ENCODE results near the gene NDUFA11.

Gene NDUFA11

GRCh38 chr19:5908773-5909442 lies 5.3 kb upstream of the NDUFA11 start:
- DNase-seq (ENCODE audit: low spot score) = no peak

GRCh38 chr19:5907241-5907640 lies 3.7 kb upstream of the NDUFA11 start:
- DNase-seq (ENCODE audit: low spot score) = no peak

GRCh38 chr19:5905114-5905778 lies 1.7 kb upstream of the NDUFA11 start:
- DNase-seq (ENCODE audit: low spot score) = no peak

DNA sequence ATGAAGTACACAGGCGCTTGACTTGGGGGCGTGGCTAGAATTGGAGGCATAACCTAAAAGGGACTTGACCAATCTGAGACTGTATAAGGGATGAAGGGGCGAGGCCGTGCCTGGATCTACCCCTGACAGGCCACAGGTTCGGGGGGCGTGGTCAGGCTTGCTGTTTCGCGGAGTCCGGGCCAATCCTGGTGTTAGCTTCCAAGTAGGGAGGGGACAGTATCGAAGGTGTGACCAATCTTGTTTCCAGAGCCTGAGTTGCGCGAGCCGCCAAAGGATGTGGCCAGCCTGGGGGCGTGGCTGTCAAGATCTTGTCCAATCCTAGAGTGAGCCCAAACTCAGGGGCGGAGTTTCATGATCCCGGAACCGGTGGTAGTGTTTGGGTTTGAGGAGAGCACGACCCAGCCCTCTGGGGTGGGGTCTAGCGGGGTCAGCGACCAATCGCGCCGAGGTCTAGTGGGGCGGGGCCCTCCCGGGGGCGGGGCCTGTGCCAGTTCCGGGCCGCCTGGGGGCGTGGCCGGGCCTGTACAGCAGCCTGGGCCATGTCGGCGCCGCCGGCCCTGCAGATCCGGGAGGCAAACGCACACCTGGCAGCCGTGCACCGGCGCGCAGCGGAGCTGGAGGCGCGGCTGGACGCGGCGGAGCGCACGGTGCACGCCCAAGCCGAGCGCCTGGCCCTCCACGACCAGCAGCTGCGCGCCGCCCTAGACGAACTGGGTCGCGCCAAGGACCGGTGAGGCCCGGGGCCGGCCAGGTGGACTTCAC lies 943 bp upstream of the NDUFA11 start, which contains the start of gene VMAC:
VMAC (plus strand) TSS at position 521 of the 762 bp plus-strand sequence; CDS start at position 540, 19 bp downstream.
- peak; percentile 99 for DNase-seq (ENCODE audit: low spot score)

DNA sequence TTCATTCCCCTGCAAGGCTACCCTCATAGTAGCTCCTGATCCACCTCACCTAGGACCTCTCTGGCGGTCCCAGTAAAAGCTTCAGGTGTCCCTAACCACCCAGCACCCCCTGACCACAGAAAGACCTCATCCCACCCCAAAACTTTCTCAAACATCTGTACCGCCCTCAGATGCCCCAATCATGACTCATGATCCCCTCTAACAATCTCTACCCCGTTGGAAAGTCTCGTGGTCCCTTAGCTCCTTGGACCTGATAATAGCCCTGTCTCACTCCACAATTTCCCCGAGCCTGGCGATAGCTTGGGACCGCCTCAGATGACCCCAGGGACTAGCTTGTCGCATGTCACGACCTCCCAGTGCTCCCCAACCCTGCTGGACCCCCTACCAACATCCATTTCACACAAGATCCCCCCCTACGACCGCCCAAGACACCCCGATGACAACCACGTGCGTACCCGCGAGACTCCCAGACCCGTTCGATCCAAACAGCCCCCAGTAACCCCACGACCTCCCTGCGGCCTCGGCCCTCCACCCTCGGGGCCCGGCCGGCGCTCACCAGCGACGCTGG lies 450 bp downstream of the NDUFA11 start:
- DNase-seq (ENCODE audit: low spot score) = peak; percentile 58

DNA sequence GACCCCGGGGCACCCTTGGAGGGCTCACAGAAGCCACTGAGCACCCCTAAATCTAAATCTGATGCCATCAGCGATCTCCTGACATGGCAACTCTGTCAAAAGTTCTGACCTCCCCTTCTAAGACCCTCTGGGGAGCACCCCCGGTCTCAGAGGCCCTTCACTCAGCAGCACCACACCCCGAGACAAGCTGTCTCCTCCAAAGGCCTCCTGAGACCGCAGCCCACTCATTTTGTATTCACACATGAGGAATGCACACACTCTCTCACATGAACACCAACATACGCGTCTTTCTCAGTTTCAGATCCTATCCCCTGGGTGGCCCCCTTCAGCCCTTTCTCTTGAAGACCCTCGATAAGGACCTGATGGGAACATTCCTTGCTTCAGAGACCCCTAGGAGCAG lies 2.6 kb downstream of the NDUFA11 start:
- DNase-seq (ENCODE audit: low spot score) = no peak

- DNase-seq (ENCODE audit: low spot score) = no peak
Observed at GRCh38 chr19:5899728-5900526, 3.7 kb downstream of the NDUFA11 start.

DNA sequence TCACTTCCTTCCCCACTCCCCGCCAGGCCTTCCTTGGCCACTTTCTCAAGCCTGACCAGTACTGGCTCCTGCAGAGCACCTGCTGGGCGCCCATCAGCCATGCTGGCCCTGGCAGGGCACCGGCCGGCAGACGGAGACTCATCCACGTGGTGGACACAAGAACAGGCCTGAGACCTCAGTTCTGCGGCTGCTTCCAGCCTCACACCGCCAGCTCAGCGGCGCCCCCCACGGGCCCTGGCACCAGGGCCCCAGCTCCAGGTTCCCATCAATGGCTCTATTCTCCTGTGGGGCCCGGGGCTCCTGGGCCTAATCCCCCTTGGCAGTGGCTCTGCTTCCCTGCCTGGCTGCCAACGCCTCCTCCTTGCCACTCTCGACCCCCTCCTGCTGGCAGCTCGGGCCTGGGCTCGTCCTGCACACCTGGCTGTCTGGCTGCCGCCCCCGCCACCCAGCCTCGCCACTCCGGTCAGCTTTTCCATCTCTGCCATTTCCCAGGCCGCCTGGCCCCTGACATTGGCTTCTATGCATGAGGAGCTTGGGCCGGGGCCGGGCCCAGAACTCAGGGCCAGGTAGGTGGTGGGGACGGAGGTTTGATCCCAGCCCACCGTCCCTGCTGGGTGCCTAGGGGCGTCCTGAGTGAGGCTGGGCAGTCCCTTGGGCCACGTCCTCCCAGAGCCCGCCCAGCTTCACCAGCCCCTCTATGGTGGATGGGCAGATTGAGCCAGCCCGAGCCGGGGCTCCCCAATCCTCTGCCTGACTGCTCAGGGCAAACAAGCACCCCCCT lies 6.2 kb downstream of the NDUFA11 start:
- DNase-seq (ENCODE audit: low spot score) = no peak

- no peak for DNase-seq (ENCODE audit: low spot score)
Observed at GRCh38 chr19:5896365-5897076, 7.1 kb downstream of the NDUFA11 start.

- no peak for DNase-seq (ENCODE audit: low spot score)
Observed at GRCh38 chr19:5895890-5896289, 7.7 kb downstream of the NDUFA11 start.

DNA sequence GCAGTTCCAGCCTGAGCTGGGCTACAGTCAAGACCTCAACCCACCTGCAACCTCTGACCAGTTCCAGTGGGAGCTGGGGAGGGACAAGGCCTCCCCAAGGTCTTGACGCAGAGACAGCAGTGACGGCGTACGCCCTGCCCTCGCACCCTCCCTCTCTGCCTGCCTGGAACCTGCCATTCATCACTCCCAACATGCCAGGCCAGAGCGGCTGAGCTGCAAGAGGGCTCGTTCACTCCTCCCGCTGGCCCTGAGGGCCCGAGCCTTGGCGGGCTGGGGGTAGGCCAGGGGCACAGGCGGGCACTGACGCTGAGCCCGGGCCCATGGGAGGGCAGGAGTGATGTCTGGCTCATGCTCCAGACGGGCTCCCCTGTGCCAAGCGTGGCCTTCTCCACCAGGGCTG lies 8.2 kb downstream of the NDUFA11 start:
- no peak for DNase-seq (ENCODE audit: low spot score)

GRCh38 chr19:5894704-5895349 lies 8.8 kb downstream of the NDUFA11 start:
- no peak for DNase-seq (ENCODE audit: low spot score)

DNA sequence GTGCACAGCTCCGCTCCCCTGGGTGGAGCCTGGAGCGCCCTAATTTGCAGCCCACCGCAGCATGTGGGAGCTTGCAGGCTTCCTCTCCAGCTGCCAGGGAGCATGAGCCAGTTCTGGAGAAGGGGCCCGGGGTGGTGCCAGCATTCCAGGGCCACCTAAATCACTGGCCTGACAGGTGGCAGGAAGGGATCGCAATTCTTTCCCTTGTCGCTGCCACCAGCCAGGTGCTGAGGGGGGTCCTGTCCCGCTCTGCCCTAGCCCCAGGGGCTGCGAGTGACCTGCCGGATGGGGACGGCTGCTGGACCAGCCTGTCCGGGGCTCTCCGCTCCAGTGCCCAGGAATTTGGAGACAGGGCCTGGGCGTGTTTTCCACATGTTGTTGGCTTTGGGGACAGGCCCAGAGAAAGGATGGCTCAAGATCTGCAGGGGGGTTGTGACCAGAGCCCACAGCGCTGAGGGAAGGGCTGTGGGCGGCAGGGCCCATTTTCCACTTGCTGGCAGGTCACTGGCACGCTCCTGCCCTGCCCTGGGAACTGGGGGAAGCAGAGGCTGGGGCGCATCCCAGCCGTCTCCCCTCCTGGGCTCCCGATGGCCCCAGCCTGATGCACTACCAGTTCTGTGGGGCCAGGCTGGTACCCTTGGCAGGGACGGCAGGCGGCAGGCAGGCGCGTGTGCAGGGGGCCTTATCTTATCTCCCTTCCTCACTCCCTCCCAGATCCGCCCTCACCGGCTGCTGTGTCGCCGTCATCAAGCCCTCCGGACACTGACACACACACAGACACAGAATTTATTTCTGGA lies 9.5 kb downstream of the NDUFA11 start:
- no peak for DNase-seq (ENCODE audit: low spot score)

DNA sequence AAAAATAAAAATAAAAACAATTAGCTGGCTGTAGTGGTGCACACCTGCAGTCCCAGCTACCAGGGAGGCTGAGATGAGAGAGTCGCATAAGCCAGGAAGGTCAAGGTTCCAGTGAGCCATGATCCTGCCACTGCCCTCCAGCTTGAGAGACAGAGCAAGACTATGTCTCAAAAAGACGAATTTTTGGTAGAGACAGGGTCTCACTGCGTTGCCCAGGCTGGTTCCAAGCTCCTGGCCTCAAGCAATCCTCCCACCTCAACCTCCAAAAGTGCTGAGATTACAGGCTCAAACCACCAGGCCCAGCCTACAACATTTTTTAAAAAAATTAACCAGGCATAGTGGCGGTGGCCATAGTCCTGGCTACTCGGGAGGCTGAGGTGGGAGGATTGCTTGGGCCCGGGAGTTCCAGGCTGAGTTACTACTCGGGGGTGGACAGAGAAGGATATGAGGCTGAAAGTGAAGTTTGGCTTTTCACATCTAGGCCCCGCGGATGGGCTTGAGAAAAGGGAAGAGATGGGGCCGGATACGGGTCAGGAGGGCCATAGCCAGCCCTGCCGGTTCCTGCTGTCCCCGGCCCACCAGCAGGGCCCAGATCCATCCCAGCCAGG lies 10.2 kb downstream of the NDUFA11 start:
- no peak for DNase-seq (ENCODE audit: low spot score)

DNA sequence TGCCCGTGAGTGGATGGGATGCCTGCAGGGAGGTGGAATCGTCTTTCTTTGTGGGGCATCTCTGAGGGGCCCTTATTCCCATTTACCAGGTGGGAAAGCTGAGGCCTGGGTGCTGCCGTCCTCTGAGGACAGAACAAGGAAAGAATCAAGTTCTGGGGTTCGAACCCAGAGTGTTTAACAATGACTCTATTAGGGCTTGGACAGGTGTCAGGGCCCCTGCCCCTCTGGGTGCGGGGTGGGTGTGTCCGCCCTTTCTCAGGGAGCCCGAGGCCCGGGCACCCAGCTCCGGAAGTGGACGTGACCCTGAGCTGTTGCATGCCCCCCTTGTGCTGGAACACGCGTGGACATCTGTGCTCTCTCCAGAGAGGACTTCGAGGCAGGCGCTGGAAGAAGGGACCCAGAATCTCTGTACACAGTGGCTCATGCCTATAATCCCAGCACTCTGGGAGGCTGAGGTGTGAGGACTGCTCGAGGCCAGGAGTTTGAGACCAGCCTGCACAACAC lies 10.8 kb downstream of the NDUFA11 start:
- no peak for DNase-seq (ENCODE audit: low spot score)

GRCh38 chr19:5891938-5892771 lies 11.4 kb downstream of the NDUFA11 start:
- peak; percentile 76 for DNase-seq (ENCODE audit: low spot score)

GRCh38 chr19:5891572-5891937 lies 12.0 kb downstream of the NDUFA11 start:
- no peak for DNase-seq (ENCODE audit: low spot score)

DNA sequence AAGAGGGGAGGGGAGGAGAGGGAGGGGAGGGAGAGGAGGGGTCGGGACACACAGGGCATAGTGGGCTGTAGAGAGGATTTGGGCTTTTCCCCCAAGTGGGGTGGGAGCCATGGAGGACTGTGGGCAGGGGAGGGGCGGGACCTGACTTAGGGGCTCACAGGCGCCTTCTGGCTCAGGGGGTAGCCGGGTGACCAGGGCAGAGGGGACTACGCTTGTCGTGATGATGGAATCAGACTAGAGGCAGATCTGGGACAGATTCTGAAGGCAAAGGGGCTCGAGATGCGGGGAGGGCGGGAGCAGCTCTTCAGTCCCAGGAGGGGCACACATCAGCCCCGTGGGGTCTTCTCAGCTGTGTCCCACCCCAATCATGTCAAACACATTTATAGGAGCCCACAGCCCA lies 13.5 kb downstream of the NDUFA11 start:
- DNase-seq (ENCODE audit: low spot score) = no peak
